ENCODE data around the gene FBXW12.
A peak's percentile ranks its signal among the peaks of the same experiment; 100 is the strongest.
"Not testable (repeated sequence)": the region's sequence is repeated elsewhere in the genome, so short reads cannot be mapped to it uniquely, and the experiment has no call there.

The FBXW12 gene

DNA sequence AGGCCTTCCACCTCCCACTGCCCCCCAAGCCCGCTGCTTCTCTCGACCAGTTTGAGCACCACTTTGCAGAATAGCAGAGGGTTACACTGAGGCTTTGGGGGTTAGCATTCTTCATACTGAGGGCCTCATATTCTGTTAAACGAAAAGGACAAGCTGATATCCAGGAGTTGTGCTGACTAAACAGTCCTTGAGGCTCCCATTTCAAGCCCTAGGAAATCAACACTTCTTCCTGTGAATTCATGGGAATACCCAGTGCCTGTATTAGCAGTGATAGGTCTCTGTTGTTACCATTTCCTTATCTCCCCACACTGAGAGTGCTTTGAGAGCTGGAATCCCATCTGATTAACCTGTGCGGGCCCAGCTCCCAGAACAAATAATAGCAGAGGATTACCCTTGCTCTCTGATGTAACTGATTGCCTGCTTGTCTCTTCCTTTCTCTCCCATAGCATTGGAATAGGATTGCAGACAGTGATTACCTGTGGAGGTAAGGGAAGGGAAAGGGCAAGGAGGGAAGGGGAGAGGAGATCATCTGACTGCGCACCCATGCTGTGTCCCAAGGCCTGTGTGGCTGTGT lies 930 bp downstream of the FBXW12 start:
- no peak for DNase-seq

DNA sequence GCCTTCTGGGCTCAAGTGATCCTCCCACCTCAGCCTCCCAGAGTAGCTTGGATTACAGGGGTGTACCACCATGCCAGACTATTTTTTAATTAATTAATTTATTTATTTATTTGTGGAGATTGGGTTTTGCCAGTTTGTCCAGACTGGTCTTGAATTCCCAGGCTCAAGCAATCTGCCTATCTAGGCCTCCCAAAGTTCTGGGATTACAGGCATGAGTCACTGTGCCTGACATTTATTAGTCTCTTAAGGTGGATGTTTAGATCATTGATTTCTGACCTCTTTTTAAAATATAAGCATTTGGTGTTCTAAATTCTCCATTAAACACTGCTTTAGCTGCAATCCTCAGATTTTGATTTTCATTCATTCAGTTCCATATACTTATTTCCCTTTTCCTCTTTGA lies 15.6 kb downstream of the FBXW12 start:
- DNase-seq, result no peak

- no peak for DNase-seq
Observed at GRCh38 chr3:48388966-48389365, 16.9 kb downstream of the FBXW12 start.

- DNase-seq, result no peak
Observed at GRCh38 chr3:48394391-48394790, 22.4 kb downstream of the FBXW12 start.

- DNase-seq, result no peak
Observed at GRCh38 chr3:48395714-48396113, 23.7 kb downstream of the FBXW12 start.

DNA sequence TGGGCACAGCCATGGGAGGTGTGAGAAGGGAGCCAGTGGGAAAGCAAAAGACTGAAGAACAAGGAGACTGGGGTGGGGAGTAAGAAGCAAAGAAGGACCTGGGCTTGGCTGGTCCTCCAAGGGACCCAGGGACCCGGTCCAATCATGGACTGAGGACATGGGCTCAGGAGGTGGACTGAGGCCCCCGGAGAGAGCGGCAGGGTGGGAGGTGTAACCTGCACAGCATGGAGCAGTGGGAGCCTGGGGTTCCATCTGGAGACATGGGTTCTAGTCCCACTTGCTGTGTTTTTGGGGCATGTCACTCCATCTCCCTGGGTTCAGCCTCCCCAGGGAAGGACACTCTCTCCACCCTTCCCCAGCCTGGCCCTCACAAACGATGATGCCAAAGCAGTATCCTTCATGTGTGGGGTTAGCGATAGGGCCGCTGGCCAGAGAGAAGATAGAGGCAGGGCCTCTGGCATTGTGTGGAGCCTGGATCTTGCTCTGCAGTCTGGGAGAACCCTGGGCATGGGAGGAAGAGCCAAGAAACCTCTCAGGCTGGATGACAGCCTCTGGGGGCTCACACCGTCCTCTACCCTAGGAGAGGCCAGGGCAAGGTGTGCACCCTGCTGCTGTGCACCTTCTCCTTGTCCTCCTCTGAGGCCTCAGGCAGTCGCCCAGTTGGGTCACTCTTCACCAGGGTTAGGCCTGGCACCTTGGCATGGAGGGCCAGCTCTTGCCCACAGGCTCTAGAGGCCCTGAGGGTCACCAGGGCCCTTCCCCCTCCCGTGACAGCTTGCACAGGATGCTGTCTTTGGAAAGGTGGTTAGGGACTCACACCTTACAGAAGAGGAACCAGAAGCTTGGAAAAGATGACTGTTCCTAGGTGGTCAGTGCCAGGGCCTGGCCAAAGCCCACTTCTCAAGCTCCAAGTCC lies 26.0 kb downstream of the FBXW12 start:
- DNase-seq, result no peak

- no peak for DNase-seq
Observed at GRCh38 chr3:48398701-48399386, 26.8 kb downstream of the FBXW12 start.

DNA sequence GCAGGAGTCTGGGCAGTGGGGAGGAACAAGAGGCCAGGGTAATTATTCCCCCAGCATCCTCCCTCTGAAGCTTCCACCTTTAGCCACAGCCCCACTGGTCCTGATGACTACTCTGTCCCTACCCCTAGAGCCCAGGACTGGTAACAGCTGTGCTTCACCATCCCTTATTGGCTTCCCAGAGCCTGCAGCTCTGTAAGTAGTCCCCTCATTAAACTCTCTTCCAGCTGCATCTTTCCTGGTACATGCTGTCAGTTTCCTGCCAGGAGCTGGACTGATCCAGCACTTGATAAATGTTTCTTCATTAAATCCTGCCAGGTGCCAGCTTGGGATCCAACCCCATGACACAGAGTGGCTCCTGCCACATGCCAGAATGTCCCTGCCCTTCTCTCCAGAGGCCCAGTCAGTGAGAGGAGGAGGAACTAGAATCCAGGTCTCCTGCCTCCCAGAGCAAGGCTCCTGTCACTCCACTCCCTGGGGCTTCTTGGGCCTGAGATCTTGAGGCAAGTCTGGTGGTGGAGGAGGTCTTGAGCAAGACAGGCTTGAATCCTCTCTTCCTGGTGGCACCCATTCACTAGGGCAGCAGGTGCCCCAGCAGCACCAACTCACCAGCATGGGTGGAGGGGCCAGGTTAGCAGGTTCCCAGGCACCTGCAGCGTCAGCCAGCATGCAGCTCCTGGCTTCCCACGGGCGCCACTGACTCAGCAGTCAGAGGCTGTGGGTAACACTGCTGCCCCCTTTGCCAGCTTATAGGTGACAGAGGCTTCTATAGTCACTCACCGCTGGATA lies 27.6 kb downstream of the FBXW12 start:
- no peak for DNase-seq

DNA sequence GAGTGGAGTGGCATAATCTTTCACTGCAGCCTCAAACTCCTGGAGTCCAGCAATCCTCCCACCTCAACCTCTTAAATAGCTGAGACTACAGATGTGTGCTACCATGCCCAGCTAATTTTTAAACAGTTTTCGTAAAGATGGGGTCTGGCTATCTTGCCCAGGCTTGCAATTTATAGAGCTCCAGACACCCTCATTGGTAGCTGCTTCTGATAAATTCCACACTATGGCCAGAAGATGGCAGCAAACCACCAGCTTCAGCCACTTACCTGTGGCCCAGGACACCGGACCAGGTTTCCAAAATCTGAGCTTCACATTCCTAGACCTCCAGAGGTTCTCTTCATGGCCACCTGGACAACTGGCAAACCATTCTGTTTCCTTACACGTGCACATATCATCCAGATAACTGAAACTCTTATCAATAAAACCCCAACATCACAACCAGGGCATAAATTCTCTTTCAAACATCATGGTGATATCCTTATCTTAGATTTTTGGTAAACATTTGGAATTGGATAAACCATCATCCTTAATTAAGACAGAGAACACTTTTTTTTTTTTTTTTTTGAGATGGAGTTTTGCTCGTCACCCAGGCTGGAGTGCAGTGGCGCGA lies 28.9 kb downstream of the FBXW12 start:
- peak; percentile 65 for DNase-seq

DNA sequence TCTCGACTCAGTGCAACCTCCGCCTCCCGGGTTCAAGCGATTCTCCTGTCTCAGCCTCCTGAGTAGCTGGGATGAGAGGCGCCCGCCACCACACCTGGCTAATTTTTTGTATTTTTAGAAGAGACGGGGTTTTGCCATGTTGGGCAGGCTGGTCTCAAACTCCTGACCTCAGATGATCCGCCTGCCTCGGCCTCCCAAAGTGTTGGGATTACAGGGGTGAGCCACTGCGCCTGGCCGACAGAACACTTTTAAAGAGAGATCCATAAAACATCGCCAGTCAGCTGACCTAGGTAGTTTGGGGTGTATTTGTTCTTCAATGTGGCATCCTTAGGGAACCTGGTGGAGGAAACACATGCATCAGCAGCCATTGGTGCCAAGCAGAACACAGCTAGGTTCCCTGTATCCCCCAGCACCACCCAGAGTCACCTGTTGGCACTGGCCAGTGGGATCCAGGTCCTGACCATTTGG lies 29.4 kb downstream of the FBXW12 start:
- DNase-seq, result not testable (repeated sequence)

GRCh38 chr3:48402281-48402732 lies 30.3 kb downstream of the FBXW12 start:
- no peak for DNase-seq

GRCh38 chr3:48402907-48403306 lies 30.9 kb downstream of the FBXW12 start:
- DNase-seq, result no peak

DNA sequence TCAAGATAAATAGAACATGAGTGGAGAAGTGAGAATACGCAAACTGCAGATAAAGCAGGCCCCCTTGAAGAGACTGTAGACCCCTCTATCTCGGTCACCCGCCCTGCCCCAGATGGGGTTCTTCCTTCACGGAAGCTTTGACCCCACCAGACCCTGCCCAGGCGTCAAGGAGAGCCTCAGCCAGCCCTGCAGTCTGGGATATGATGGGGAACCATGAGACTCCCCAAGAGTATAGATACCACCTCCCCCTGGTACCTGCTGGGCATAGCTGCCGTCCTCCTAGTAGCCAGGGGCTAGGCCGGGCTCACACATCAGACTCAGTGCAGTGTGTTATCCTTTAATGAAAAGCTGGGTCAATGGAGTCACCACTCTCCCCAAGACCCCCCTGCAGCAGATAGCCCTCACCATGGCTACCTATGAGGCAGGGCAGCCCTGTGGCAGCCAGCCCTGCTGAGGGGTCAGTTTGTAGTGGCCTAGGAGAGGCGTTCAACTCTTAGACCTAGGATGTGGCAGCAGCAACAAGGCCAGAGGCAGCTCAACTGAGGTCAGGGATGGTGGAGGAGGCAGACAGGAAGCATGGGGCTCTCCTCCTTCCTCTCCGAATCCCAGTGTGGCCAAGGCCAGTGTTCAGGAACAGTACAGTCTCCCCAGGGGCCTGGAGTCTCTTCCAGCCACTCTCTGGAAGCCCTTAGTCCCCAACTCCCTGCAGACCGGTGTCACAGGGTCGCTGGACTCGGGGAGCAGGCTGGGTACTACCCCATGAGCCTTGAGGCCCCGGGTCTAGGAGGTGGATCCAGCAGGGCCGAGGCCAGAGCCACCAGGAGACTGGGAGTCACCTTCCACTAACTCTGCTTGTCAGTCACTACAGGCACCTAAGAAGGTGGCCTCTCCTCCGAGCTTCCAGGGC lies 31.8 kb downstream of the FBXW12 start:
- no peak for DNase-seq

DNA sequence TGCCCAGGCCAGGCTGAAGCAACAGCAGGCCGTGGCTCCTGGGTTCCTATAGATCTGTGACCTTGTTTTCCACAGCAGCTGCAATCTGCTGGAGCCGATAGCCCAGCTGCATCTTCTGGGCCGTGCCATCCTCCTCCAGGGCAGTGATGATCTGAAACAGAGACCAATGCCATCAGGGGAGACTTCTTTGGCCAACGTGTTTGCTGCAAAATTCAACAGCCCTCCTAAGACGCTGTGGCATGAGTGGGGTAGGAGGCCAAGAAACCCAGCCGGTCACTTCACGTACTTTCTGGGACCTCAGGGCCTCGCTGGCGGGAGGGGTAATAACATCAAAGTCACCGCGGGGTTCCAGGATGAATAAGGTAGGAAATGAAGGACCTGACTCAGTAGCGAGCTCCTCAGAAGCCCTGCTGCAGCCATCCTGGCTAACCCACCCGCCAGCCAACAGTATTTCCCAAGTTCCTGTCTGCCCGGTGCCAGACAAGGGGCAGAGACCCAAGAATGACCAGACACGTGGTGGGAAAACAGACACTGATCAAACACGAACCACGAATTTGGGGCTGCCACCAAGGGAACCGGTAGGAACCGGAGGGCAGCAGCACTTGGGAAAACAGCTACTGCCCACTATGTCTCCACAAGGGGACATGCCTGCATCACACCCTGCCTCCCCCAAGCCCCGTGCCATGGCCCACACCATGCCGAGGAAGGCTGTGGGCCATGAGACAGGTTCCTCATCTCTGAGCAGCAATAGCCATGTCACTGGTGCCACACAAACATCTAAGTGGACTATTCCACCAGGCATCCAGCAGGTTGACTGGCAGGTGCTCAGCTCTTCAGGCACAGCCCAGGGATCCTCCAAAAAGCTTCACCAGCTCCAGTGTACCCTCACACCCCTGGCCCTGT lies 32.7 kb downstream of the FBXW12 start:
- no peak for DNase-seq

GRCh38 chr3:48405343-48405881 lies 33.4 kb downstream of the FBXW12 start:
- DNase-seq, result no peak

DNA sequence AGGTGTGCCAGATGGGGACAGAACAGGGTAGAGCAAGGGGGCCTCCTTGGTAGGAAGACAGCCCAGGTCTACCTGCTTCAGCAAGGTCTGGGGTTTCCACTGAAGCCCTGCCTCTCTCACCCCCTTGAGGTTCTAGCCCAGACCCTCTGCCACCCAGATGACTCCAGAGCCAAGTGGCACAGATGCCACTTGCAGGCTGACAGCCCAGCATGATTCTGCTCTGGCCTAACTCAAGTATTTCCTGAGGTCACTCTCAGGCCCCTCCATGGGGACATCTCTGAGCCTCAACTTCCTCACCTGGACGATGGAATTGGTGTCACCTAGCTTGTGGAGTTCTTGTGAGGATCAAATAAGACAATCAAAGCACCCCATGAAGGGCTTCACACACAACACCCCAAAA lies 34.0 kb downstream of the FBXW12 start:
- DNase-seq, result no peak

- no peak for DNase-seq
Observed at GRCh38 chr3:48406443-48407431, 34.7 kb downstream of the FBXW12 start.

- DNase-seq, result no peak
Observed at GRCh38 chr3:48407542-48408099, 35.6 kb downstream of the FBXW12 start.
